Activated CD4-positive, alpha-beta T cell treated with anti-CD3 and anti-CD28 coated beads, Interleukin-2, amount 50 U/mL, for 48 hours (primary cell): Measurements from ENCODE around the gene CRACDL.

Source experiments
- DNase-seq, 2 experiments: peaks; one replicate each; pipeline ENCODE4 v3.0.0-alpha.2; 2020

CRACDL gene

DNA sequence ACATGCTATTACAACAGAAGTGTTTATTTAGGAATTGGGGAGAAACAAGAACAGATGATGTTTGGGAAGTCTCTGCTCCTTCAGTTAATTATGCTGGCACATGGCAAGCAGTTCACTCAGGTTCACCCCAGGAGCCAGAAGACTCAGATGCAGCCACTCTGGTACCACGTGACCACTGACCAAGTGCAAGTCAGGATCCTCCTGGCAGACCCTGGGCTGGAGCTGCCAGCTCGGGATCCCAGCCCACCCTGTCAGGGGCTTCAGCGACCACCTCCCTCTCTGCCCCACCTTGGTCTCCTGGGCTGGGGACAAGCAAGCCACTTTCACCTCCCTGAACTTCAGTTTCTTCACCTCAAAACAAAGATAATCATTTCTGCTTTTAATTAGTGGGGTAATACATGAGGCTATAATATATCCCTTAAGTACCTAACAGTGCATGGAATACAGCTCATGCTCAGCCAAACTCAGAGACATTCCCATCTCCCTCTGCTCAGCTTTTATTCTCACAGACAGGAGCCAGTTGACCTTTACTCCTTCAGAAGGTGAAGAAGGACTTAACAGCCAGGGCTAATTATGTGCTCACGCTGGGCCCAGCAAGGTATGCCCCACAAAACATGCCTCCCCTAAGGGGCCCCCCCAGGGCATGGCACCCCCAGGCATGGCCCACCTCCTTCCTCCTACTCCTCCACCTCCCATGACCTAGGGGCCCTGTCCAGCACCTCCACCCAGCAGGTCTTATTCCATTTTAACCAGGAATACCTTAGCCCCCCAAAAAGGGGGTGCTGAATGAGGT, 11.8 kb downstream of the CRACDL start:
- no peak for DNase-seq

GRCh38 chr2:98923244-98923940, 12.6 kb downstream of the CRACDL start:
- no peak for DNase-seq

GRCh38 chr2:98921062-98921461, 15.0 kb downstream of the CRACDL start:
- DNase-seq, result no peak

- no peak for DNase-seq
These were observed 19.0 kb downstream of the CRACDL start for GRCh38 chr2:98917031-98917471.

DNA sequence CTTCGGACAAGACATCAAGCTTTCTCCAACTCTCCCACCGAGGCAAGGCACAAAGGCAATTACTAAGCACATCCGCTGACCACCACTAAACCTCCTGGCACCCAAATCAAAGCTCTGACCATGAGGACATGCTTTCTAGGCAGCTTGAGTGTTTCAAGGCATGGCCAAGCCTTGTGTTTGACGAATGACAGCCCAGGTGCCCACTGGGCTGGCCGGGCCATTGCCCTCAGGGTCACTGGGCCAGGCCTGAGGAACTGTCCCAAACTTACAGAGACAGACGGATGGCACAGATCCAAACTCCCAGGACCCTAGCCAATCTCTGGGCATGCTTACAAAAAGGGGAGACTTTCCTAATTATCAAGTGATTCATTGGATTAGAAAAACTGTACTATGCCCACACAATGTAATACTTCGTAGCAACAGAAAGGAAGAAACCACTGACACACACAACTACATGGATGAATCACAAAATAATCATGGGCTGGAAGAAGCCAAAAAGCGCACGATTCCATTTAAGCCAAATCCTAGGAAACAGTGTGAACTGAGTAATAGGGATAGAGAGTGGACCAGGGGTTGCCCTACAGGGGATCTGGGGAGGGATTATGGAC, 20.2 kb downstream of the CRACDL start:
- DNase-seq, result no peak

DNA sequence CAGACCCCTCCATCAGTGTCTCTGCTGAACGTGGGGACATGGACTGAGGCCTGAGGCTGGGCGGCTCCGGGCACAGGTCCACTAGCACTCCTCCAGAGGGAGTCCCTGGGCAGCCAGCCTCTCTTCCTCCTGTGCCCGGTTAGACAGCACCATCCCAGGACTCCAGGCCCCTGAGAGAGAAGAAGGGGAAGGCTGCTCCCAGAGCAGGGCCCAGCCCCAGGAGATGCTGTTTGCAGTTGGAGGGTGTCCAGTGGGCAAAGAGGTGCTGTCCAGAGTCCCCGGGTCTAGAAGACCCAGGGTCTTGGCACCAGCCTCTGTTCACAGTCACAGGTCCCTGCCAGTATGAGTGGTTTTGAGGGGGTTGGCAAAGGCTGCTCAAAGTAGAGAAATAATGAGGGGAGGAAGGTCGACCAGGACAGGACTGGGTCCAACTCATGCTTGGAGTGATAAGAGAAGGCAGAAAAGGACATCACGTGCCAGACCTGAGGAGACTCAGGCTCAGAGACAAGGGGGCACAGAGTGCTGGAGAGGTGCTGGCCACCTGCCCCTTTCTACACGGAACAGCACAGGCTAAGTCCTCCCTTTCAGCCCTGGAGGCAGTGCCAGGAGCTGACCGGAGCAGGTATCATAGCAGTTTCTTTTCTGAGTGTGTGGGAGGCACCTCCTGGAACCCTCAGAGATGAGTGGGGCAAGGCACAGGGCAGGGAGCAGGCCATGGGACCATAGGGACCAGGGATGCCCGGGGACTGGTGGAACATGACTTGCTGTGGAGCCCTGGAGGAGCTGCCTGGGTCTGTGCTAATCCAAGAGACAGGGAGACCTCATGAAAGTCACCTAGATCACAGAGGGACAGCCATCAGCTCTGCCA, 21.1 kb downstream of the CRACDL start:
- DNase-seq, result no peak

- no peak for DNase-seq
These were observed 21.9 kb downstream of the CRACDL start for GRCh38 chr2:98913916-98914712.

- no peak for DNase-seq
These were observed 22.8 kb downstream of the CRACDL start for GRCh38 chr2:98912957-98913915.

GRCh38 chr2:98912221-98912851, 23.7 kb downstream of the CRACDL start:
- no peak for DNase-seq

- no peak for DNase-seq
These were observed 24.5 kb downstream of the CRACDL start for GRCh38 chr2:98911376-98912154.

- no peak for DNase-seq
These were observed 25.0 kb downstream of the CRACDL start for GRCh38 chr2:98911126-98911375.

DNA sequence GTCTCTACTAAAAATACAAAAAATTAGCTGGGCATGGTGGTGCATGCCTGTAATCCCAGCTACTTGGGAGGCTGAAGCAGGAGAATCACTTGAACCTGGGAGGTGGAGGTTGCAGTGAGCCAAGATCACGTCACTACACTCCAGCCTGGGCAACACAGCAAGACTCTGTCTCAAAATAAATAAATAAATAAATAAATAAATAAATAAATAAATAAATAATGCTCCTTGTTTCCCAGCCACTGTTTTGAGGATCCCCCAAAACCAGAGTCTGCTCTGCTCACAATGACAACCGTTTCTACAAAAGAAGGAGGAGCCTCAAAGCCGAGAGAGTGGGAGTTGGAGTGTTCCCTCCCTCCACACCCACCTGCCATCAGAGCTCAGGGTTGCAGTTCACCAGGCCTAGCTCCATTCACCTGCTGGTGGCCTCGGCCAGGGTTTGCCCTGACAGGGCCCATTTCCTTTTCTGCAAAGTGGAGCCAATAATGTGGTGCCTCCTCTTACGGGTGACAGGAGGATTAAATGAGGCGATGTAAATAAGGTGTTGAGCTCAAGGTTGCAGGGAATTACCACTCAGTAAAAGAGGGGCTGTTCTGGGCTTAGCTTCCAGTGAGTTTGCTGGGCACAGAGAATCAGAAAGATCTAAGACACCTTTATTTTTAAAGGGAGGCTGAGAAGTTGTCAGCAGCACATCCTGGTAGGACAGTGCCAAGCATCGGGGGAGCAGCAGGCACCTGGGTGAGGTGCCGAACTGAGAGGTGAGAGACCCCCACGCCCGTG, 25.5 kb downstream of the CRACDL start:
- no peak for DNase-seq

DNA sequence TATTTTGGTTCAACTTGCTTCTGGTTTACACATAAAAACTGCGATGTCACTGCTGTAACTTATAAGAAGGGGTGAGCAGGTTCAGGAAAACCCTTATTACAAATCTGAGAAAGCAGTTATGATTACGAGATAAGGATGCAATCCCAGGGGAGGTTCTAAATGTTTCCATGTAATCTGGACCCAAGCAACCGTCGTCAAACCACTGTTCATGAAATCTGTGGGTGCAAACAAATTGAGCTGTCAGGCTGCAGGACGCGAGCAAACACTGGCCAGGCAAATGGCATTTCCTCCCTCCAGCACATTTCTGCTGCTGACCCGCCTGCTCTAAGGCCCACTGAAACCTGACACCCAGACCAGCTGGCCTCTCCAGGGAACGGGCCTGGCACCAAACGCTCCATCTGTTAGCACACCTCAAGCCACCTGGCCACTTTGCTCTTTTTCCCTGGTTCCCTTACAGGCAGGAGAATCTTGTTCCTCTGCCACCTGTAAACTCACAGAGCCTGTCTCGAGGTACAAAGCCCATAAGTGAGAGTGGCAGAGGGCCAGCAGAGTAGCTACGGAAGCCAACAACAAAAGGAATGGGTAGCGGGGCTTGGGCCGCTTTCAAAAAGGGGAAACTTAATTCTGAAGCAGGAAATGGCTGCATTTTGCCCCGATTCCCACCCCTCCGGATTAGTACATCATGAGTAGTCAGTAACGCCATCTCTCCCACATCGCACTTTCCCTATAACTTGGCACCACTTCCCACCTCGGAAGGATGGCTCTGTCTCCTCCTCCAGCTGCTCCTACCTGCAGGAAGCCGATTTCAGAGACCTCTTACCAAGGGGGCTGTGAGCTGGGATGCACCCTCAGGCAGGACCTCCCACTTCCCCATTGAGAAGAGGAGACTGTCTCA, 26.5 kb downstream of the CRACDL start:
- DNase-seq, result no peak

- no peak for DNase-seq
These were observed 27.1 kb downstream of the CRACDL start for GRCh38 chr2:98908931-98909316.

- no peak for DNase-seq
These were observed 27.8 kb downstream of the CRACDL start for GRCh38 chr2:98907966-98908905.

DNA sequence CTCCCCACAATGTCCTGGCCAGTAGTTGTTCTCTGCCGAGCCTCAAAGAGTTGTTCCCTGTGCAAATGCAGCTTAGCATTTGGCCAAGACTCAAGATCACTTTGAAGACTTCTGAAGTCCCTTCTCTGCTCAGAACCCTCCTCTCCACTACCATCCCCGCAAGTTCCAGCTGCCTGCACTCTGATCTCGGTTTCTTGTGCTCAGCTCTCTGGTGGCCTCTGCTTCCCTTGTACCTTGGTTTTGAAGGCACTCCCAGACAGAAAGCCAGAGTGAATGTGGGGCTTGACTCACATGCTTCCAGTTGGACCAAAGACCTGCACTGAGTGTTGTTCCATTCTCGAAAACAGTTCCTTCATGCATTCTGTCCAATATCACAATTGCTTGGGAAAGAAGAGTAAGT, 28.6 kb downstream of the CRACDL start:
- no peak for DNase-seq
